Stomach (tissue), 9 donors: ENCODE results near the gene EXOC3. TPM values are rescaled to one million over a fixed set of nuclear protein-coding genes. Genes with fewer than 3 reads are reported as not detected.

ENCODE experiments used
- DNase-seq, 2 donors: peaks; one replicate each; pipeline versions ENCODE4 v3.0.0 to v3.0.0-alpha.2; 2013 to 2019
- H3K27ac ChIP-seq, 5 donors: fragments of 200-600 bp in 4 of 5; sonication (generic) in 4 of 5; one replicate each; pipeline ENCODE4 v1.5.1; 2013 to 2019; ENCODE audit warnings: mild to moderate bottlenecking in 1 of 5, moderate library complexity in 1 of 5
- H3K27me3 ChIP-seq, 3 donors: fragments of 200-600 bp; sonication (generic); one replicate each; pipeline ENCODE4 v1.5.1; 2017 to 2019; ENCODE audit warnings: mixed run types in 1 of 3
- H3K36me3 ChIP-seq, 4 donors: fragments of 200-600 bp; sonication (generic); 1 replicate in 3 of 4; 2 replicates in 1 of 4; pipeline ENCODE4 v1.5.1; 2016 to 2019
- H3K4me1 ChIP-seq, 4 donors: fragments of 200-600 bp; sonication (generic); one replicate each; pipeline ENCODE4 v1.5.1; 2016 to 2019
- H3K4me3 ChIP-seq, 4 donors: fragments of 200-600 bp; sonication (generic) in 3 of 4; one replicate each; pipeline ENCODE4 v1.5.1; 2016 to 2019; ENCODE audit warnings: mild to moderate bottlenecking in 1 of 4
- H3K9me3 ChIP-seq, 4 donors: fragments of 200-600 bp; sonication (generic); one replicate each; pipeline ENCODE4 v1.5.1; 2016 to 2019
- CTCF ChIP-seq, 7 experiments: fragments of 450-650 bp in 4 of 7; fragments of 200-600 bp in 3 of 7; sonication (generic) in 3 of 7; IDR thresholded peaks; one replicate each; pipeline ENCODE4 v1.5.1; 2016 to 2019; ENCODE audit warnings: antibody characterized with exemption in 7 of 7, control low read depth in 2 of 7, mild to moderate bottlenecking in 1 of 7
- EP300 ChIP-seq: sonication (generic); formaldehyde crosslinking; IDR thresholded peaks from one replicate; pipeline ENCODE4 v1.6.1; 2017; ENCODE audit warnings: antibody characterized with exemption
- POLR2A ChIP-seq, 4 donors: fragments of 450-650 bp; IDR thresholded peaks; one replicate each; pipeline ENCODE4 v1.6.1; 2016; ENCODE audit warnings: antibody characterized with exemption in 4 of 4, control low read depth in 2 of 4, mild to moderate bottlenecking in 1 of 4, moderate library complexity in 1 of 4
- POLR2AphosphoS5 ChIP-seq, 3 donors: sonication (generic); formaldehyde crosslinking; IDR thresholded peaks; one replicate each; pipeline ENCODE4 v1.6.1; 2016; ENCODE audit warnings: antibody characterized with exemption in 3 of 3
- WGBS, 5 donors: extraction: QIAGEN DNeasy Blood & Tissue Kit in 3 of 5; methylation state at CpG; one replicate each; pipeline versions ENCODE4 v1.1.5 to v1.1.7; 2013 to 2018; 5-methylcytosine and 5-hydroxymethylcytosine counted together
- intact Hi-C: fragments of 100-400 bp; cut with DNase I; formaldehyde crosslinking; loops from one replicate; pipeline ENCODE4 v1.15.1; 2023; ENCODE audit warnings: low total_unique reads
- polyA plus RNA-seq, 3 donors: library from polyadenylated mRNA; stranded (reverse); fragments of 200-250 nt; gene quantifications; one replicate each; pipeline ENCODE4 v1.2.3, GENCODE V29; 2013
- total RNA-seq, 5 donors: library from RNA; depleted of rRNA; stranded (reverse); fragments of >200 nt; gene quantifications; one replicate each; pipeline versions ENCODE4 v1.1.0 to v1.2.3, GENCODE V29; 2014 to 2016
- donor health status: healthy with polysubstance abuse.
- donor health status: Bipolar disorder and iron deficiency.
- donor health status: healthy.

EXOC3 gene
- total and polyA plus RNA-seq, 8 donors, result 29.9 to 133 (median 59.3) TPM

GRCh38 chr5:439181-439580, 3.8 kb upstream of the EXOC3 start:
- DNase-seq, result no peak
- TF ChIP-seq POLR2AphosphoS5 (IDR thresholded peaks at IDR 0.05) (no peak), EP300 (no peak)
- H3K4me1 ChIP-seq, result peaks cover 15 to 19% (median 18%) of the 10 kb centered on the region in 4 donors
- 76 to 84% (median 80%) methylated on average over 8 of the region's 8 CpGs for WGBS, 5 donors
- H3K4me3 ChIP-seq, result no peak overlapping the region
- no peaks in the 10 kb centered on the region for H3K36me3 ChIP-seq
- no peak overlapping the region for H3K27ac ChIP-seq
- intact Hi-C loops, result no loop called here
- no peaks in the 10 kb centered on the region for H3K9me3 ChIP-seq
- peaks cover 0 to 36% (median 0%) of the 10 kb centered on the region in 3 donors for H3K27me3 ChIP-seq

GRCh38 chr5:439636-440035, 3.3 kb upstream of the EXOC3 start:
- 76 to 79% (median 76%) methylated on average over 13 to 14 of the region's 14 CpGs for WGBS, 5 donors
- no peak for DNase-seq
- intact Hi-C loops, result no loop called here
- no peaks in the 10 kb centered on the region for H3K9me3 ChIP-seq
- H3K36me3 ChIP-seq, result no peaks in the 10 kb centered on the region
- peaks cover 0 to 32% (median 0%) of the 10 kb centered on the region in 3 donors for H3K27me3 ChIP-seq
- peaks cover 18 to 24% (median 22%) of the 10 kb centered on the region in 4 donors for H3K4me1 ChIP-seq
- TF ChIP-seq EP300 (no peak), POLR2AphosphoS5 (IDR thresholded peaks at IDR 0.05) (no peak), POLR2A (IDR thresholded peaks at IDR 0.05) (no peak), CTCF (IDR thresholded peaks at IDR 0.05) (no peak)
- H3K27ac ChIP-seq, result no peak overlapping the region
- H3K4me3 ChIP-seq, result no peak overlapping the region

GRCh38 chr5:440401-441201, 2.4 kb upstream of the EXOC3 start:
- DNase-seq, result no peak

GRCh38 chr5:441996-442334, 1.0 kb upstream of the EXOC3 start:
- H3K27ac ChIP-seq, result peak overlapping the region in 1 of 5 donors; percentile 96
- peaks cover 0 to 9% (median 0%) of the 10 kb centered on the region in 3 donors for H3K27me3 ChIP-seq
- H3K9me3 ChIP-seq, result no peaks in the 10 kb centered on the region
- TF ChIP-seq EP300 (no peak), CTCF (IDR thresholded peaks at IDR 0.05) (no peak), POLR2AphosphoS5 (IDR thresholded peaks at IDR 0.05) (no peak), POLR2A (IDR thresholded peaks at IDR 0.05) (no peak)
- peaks cover 18 to 47% (median 36%) of the 10 kb centered on the region in 4 donors for H3K4me1 ChIP-seq
- intact Hi-C loops, result no loop called here
- peak overlapping the region; percentile 75 to 100 (median 96) for H3K4me3 ChIP-seq
- WGBS, 5 donors, result 79 to 92% (median 88%) methylated on average over 5 of the region's 5 CpGs
- no peak for DNase-seq
- peaks cover 7 to 16% (median 12%) of the 10 kb centered on the region in 4 donors for H3K36me3 ChIP-seq

More at GRCh38 chr5:440401-441201, 2.4 kb upstream of the EXOC3 start:
- no peak overlapping the region for H3K27ac ChIP-seq
- 76 to 82% (median 80%) methylated on average over 18 of the region's 18 CpGs for WGBS, 5 donors
- intact Hi-C loops, result no loop called here
- no peak overlapping the region for H3K4me3 ChIP-seq
- peaks cover 0 to 22% (median 0%) of the 10 kb centered on the region in 3 donors for H3K27me3 ChIP-seq
- no peak for TF ChIP-seq EP300
- no peak for TF ChIP-seq CTCF (IDR thresholded peaks at IDR 0.05)
- TF ChIP-seq POLR2A (IDR thresholded peaks at IDR 0.05), result no peak
- no peak for TF ChIP-seq POLR2AphosphoS5 (IDR thresholded peaks at IDR 0.05)
- peaks cover 18 to 34% (median 29%) of the 10 kb centered on the region in 4 donors for H3K4me1 ChIP-seq
- peaks cover 0 to 3% (median under 1%) of the 10 kb centered on the region in 4 donors for H3K36me3 ChIP-seq
- H3K9me3 ChIP-seq, result no peaks in the 10 kb centered on the region
